ENCODE measurements around the gene FRMD4A. TPM values are rescaled to one million over a fixed set of nuclear protein-coding genes. Genes with fewer than 3 reads are reported as not detected.

The FRMD4A gene
- total RNA-seq, 1 experiment from 2014 or later: 7.1 TPM

- no peak for DNase-seq
Observed at GRCh38 chr10:13877154-13877909, 453.4 kb downstream of the FRMD4A start.

GRCh38 chr10:13873196-13873595, 457.5 kb downstream of the FRMD4A start:
- no peaks in the 10 kb centered on the region for H3K36me3 ChIP-seq (ENCODE audit: low read depth, low read length)
- CTCF ChIA-PET: no interaction called here
- no peaks in the 10 kb centered on the region for H3F3A ChIP-seq (ENCODE audit: low read length, unreplicated experiment)
- H3K9me2 ChIP-seq (replicated peaks; ENCODE audit: low read length): no peaks in the 10 kb centered on the region
- no peak overlapping the region for H3K4me2 ChIP-seq (ENCODE audit: low read length)
- 0 out of 2 replicates have a peak, but pooled peaks cover 4% of the 10 kb centered on the region for H3K79me2 ChIP-seq (ENCODE audit: low read length)
- no peaks in the 10 kb centered on the region for H3K4me1 ChIP-seq (ENCODE audit: insufficient read depth, low read length)
- ATAC-seq: no peak
- no peak overlapping the region for H2AFZ ChIP-seq (ENCODE audit: low read length)
- H3K27ac ChIP-seq (ENCODE audit: low read length): no peak overlapping the region
- no peak overlapping the region for H3K9ac ChIP-seq (ENCODE audit: low read length)
- no peaks in the 10 kb centered on the region for H3K9me3 ChIP-seq (ENCODE audit: low read length)
- DNase-seq: no peak
- H4K20me1 ChIP-seq (ENCODE audit: low read length): no peaks in the 10 kb centered on the region
- POLR2A ChIA-PET (ENCODE audit: unreplicated experiment): no interaction called here
- no peak for TF ChIP-seq EZH2phosphoT487 (IDR thresholded peaks at IDR 0.05; ENCODE audit: borderline replicate concordance, low read length)
- no peak for TF ChIP-seq CTCF (conservative IDR thresholded peaks at IDR 0.05; ENCODE audit: low read depth, low read length)
- TF ChIP-seq EZH2 (IDR thresholded peaks at IDR 0.05; ENCODE audit: low read length, unreplicated experiment): no peak
- intact Hi-C loops (cut with micrococcal nuclease): no loop called here
- no peak overlapping the region for H3K4me3 ChIP-seq (ENCODE audit: low read length)
- BruUV-seq (replicated peaks): no TSS peak
- no peaks in the 10 kb centered on the region for H3K27me3 ChIP-seq (ENCODE audit: low read length)

More at GRCh38 chr10:13877154-13877909, 453.4 kb downstream of the FRMD4A start:
- Histone ChIP-seq H3K9ac (ENCODE audit: low read length) (no peak overlapping the region), H3F3A (ENCODE audit: low read length, unreplicated experiment) (no peaks in the 10 kb centered on the region), H3K27ac (ENCODE audit: low read length) (no peak overlapping the region), H3K9me3 (ENCODE audit: low read length) (no peaks in the 10 kb centered on the region), H3K4me3 (ENCODE audit: low read length) (no peak overlapping the region), H4K20me1 (ENCODE audit: low read length) (no peaks in the 10 kb centered on the region), H2AFZ (ENCODE audit: low read length) (no peak overlapping the region), H3K4me1 (ENCODE audit: insufficient read depth, low read length) (peaks cover 10% of the 10 kb centered on the region), H3K79me2 (ENCODE audit: low read length) (peaks cover 20% of the 10 kb centered on the region), H3K36me3 (ENCODE audit: low read depth, low read length) (no peaks in the 10 kb centered on the region), H3K9me2 (replicated peaks; ENCODE audit: low read length) (no peaks in the 10 kb centered on the region), H3K27me3 (ENCODE audit: low read length) (no peaks in the 10 kb centered on the region), H3K4me2 (ENCODE audit: low read length) (no peak overlapping the region)
- intact Hi-C loops (cut with micrococcal nuclease): no loop called here
- ChIA-PET CTCF (no interaction called here), POLR2A (ENCODE audit: unreplicated experiment) (no interaction called here)
- TF ChIP-seq EZH2 (IDR thresholded peaks at IDR 0.05; ENCODE audit: low read length, unreplicated experiment): no peak
- no peak for TF ChIP-seq CTCF (conservative IDR thresholded peaks at IDR 0.05; ENCODE audit: low read depth, low read length)
- TF ChIP-seq EZH2phosphoT487 (IDR thresholded peaks at IDR 0.05; ENCODE audit: borderline replicate concordance, low read length): no peak
- ATAC-seq: no peak
- BruUV-seq (replicated peaks): no TSS peak

DNA sequence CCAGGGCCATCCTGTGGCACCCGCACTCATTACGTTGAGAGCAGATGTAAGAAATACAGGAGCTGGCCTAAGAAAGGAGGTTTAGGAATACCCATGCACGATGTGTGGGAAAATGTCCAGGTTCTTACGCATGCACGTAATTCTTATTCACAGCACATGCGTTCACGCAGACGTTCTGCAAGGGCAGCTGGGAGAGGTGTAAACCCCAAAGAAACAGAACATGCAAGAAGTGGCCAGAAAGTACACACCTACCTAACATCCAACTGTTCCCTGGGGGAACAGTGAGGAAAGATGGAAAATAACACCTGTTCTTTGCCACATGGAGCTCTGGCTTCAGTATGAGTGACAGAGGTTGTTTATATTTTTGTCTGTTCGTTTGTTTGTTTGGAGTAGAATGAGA, 458.3 kb downstream of the FRMD4A start:
- Histone ChIP-seq H3K9me2 (replicated peaks; ENCODE audit: low read length) (no peaks in the 10 kb centered on the region), H2AFZ (ENCODE audit: low read length) (no peak overlapping the region), H4K20me1 (ENCODE audit: low read length) (no peaks in the 10 kb centered on the region), H3K79me2 (ENCODE audit: low read length) (0 out of 2 replicates have a peak, but pooled peaks cover 4% of the 10 kb centered on the region), H3F3A (ENCODE audit: low read length, unreplicated experiment) (no peaks in the 10 kb centered on the region), H3K27me3 (ENCODE audit: low read length) (no peaks in the 10 kb centered on the region), H3K27ac (ENCODE audit: low read length) (no peak overlapping the region), H3K9ac (ENCODE audit: low read length) (no peak overlapping the region), H3K36me3 (ENCODE audit: low read depth, low read length) (no peaks in the 10 kb centered on the region), H3K4me2 (ENCODE audit: low read length) (no peak overlapping the region), H3K4me1 (ENCODE audit: insufficient read depth, low read length) (no peaks in the 10 kb centered on the region), H3K9me3 (ENCODE audit: low read length) (no peaks in the 10 kb centered on the region), H3K4me3 (ENCODE audit: low read length) (no peak overlapping the region)
- ATAC-seq (no peak), DNase-seq (no peak)
- TF ChIP-seq CTCF (conservative IDR thresholded peaks at IDR 0.05; ENCODE audit: low read depth, low read length) (no peak), EZH2 (IDR thresholded peaks at IDR 0.05; ENCODE audit: low read length, unreplicated experiment) (no peak), EZH2phosphoT487 (IDR thresholded peaks at IDR 0.05; ENCODE audit: borderline replicate concordance, low read length) (no peak)
- no TSS peak for BruUV-seq (replicated peaks)
- CTCF ChIA-PET: no interaction called here
- POLR2A ChIA-PET (ENCODE audit: unreplicated experiment): no interaction called here
- intact Hi-C loops (cut with micrococcal nuclease): no loop called here
